Transverse colon (tissue), 4 donors: ENCODE data around the gene FAM217B. TPM values are rescaled to one million over a fixed set of nuclear protein-coding genes. Genes with fewer than 3 reads are reported as not detected.
A peak's percentile ranks its signal among the peaks of the same experiment; 100 is the strongest.
"Not testable (repeated sequence)": the region's sequence is repeated elsewhere in the genome, so short reads cannot be mapped to it uniquely, and the experiment has no call there.

Experiments
- DNase-seq: peaks from one replicate; pipeline ENCODE4 v3.0.0-alpha.2; 2019
- H3K27ac ChIP-seq, 4 donors: fragments of 200-600 bp; sonication (generic); 2 replicates each; pipeline ENCODE4 v1.5.1; 2016 to 2018; ENCODE audit warnings: inconsistent platforms in 4 of 4
- H3K27me3 ChIP-seq: fragments of 200-600 bp; sonication (generic); 2 replicates; pipeline ENCODE4 v1.5.1; 2017; ENCODE audit warnings: inconsistent platforms
- H3K36me3 ChIP-seq, 4 donors: fragments of 200-600 bp; sonication (generic); 2 replicates each; pipeline ENCODE4 v1.5.1; 2017 to 2019; ENCODE audit warnings: inconsistent platforms in 4 of 4
- H3K4me1 ChIP-seq, 4 donors: fragments of 200-600 bp; sonication (generic); 2 replicates each; pipeline ENCODE4 v1.5.1; 2017 to 2020; ENCODE audit warnings: inconsistent platforms in 4 of 4
- H3K4me3 ChIP-seq, 4 donors: fragments of 200-600 bp; sonication (generic); 1 replicate in 1 of 4; 2 replicates in 3 of 4; pipeline versions ENCODE4 v1.5.1 to v1.6.1; 2017 to 2019; ENCODE audit warnings: inconsistent platforms in 4 of 4
- H3K9me3 ChIP-seq, 2 donors: fragments of 200-600 bp; sonication (generic); 2 replicates each; pipeline ENCODE4 v1.5.1; 2017 to 2019; ENCODE audit warnings: inconsistent platforms in 2 of 2
- CTCF ChIP-seq, 5 experiments: fragments of 200-600 bp in 3 of 5; fragments of 450-650 bp in 2 of 5; sonication (generic) in 3 of 5; IDR thresholded peaks; 1 replicate in 2 of 5; 2 replicates in 3 of 5; pipeline ENCODE4 v1.5.1; 2016 to 2017; ENCODE audit warnings: antibody characterized with exemption in 5 of 5, inconsistent platforms in 3 of 5, mild to moderate bottlenecking in 2 of 5, moderate library complexity in 1 of 5
- EP300 ChIP-seq: sonication (generic); formaldehyde crosslinking; IDR thresholded peaks from one replicate; pipeline ENCODE4 v1.6.1; 2017; ENCODE audit warnings: antibody characterized with exemption, low read depth
- POLR2A ChIP-seq: fragments of 450-650 bp; IDR thresholded peaks from one replicate; pipeline ENCODE4 v1.6.1; 2016; ENCODE audit warnings: antibody characterized with exemption, mild to moderate bottlenecking, moderate library complexity
- POLR2AphosphoS5 ChIP-seq, 3 donors: sonication (generic); formaldehyde crosslinking; IDR thresholded peaks; one replicate each; pipeline ENCODE4 v1.6.1; 2016; ENCODE audit warnings: antibody characterized with exemption in 3 of 3
- WGBS, 2 donors: methylation state at CpG; one replicate each; pipeline ENCODE4 v1.1.5; 2018; ENCODE audit warnings: low coverage in 1 of 2; 5-methylcytosine and 5-hydroxymethylcytosine counted together
- in situ Hi-C, 4 donors: fragments of 200-750 bp; cut with MboI; loops; one replicate each; pipeline versions ENCODE4 v1.15.0 to v1.15.1; 2017; ENCODE audit warnings: low sequenced_read_pairs in 3 of 4, low pct_ligation_motif_present in 1 of 4, low pct_unique_long_range_greater_than_20kb in 1 of 4
- intact Hi-C: fragments of 100-400 bp; cut with DNase I; formaldehyde crosslinking; loops from one replicate; pipeline ENCODE4 v1.15.1; 2023; ENCODE audit warnings: low total_unique reads
- total RNA-seq, 4 donors: library from RNA; depleted of rRNA; stranded (reverse); fragments of >200 nt; gene quantifications; one replicate each; pipeline ENCODE4 v1.1.0, GENCODE V29; 2016

FAM217B gene
- total RNA-seq, 4 donors from 2014 or later, result 2.2 to 12.2 (median 6.2) TPM

GRCh38 chr20:59955131-59955796, 15.1 kb downstream of the FAM217B start:
- TF ChIP-seq POLR2AphosphoS5 (IDR thresholded peaks at IDR 0.05) (no peak), CTCF (IDR thresholded peaks at IDR 0.05) (peak in 4 of 5 experiments; percentile 14 to 34 (median 30)), POLR2A (no peak)
- DNase-seq, result no peak

GRCh38 chr20:59957568-59957967, 17.4 kb downstream of the FAM217B start:
- in situ Hi-C loops, result loop anchor here in 1 of 4 donors (10.0 kb wide), 1 partner anchor 77 kb away; no protein-coding TSS in a partner anchor
- H3K9me3 ChIP-seq, DNase-seq, H3K27me3 ChIP-seq, intact Hi-C loops, H3K4me3 ChIP-seq, H3K36me3 ChIP-seq, H3K27ac ChIP-seq, H3K4me1 ChIP-seq: not testable (repeated sequence)

More at GRCh38 chr20:59955131-59955796, 15.1 kb downstream of the FAM217B start:
- 55 to 64% methylated on average over 5 to 8 of the region's 8 CpGs for WGBS, 2 donors
- intact Hi-C loops (no loop called here), in situ Hi-C loops (loop anchor here in 1 of 4 donors (10.0 kb wide), 1 partner anchor 80 kb away; no protein-coding TSS in a partner anchor)
- H3K4me3 ChIP-seq, result no peak overlapping the region
- peaks cover 0 to 6% (median 0%) of the 10 kb centered on the region in 4 donors for H3K36me3 ChIP-seq
- peaks cover 0 to 4% (median 0%) of the 10 kb centered on the region in 4 donors for H3K4me1 ChIP-seq
- H3K27me3 ChIP-seq, result peaks cover 4% of the 10 kb centered on the region
- H3K27ac ChIP-seq, result no peak overlapping the region
- no peaks in the 10 kb centered on the region for H3K9me3 ChIP-seq

GRCh38 chr20:59958123-59958522, 17.9 kb downstream of the FAM217B start, which contains the start of gene CDH26:
Gene CDH26, plus strand, starts transcription at chr20:59958423. Its CDS starts 304 bp downstream, at chr20:59958727.
- TF ChIP-seq EP300, result no peak
- TF ChIP-seq POLR2AphosphoS5 (IDR thresholded peaks at IDR 0.05), result no peak
- TF ChIP-seq CTCF (IDR thresholded peaks at IDR 0.05), result no peak
- TF ChIP-seq POLR2A, result no peak
- Histone ChIP-seq H3K36me3 (no peaks in the 10 kb centered on the region), H3K27me3 (peaks cover 4% of the 10 kb centered on the region), H3K4me1 (peaks cover 0 to 4% (median 0%) of the 10 kb centered on the region in 4 donors), H3K27ac (no peak within 1 kb of the TSS), H3K9me3 (no peaks in the 10 kb centered on the region), H3K4me3 (no peak within 1 kb of the TSS)
- no peak for DNase-seq
- in situ Hi-C loops (loop anchor here in 1 of 4 donors (10.0 kb wide), 1 partner anchor 77 kb away; no protein-coding TSS in a partner anchor), intact Hi-C loops (no loop called here)
- 45 to 60% methylated on average over 5 of the region's 5 CpGs for WGBS, 2 donors

- no peak for TF ChIP-seq POLR2A
- no peak for TF ChIP-seq POLR2AphosphoS5 (IDR thresholded peaks at IDR 0.05)
- no peak for TF ChIP-seq CTCF (IDR thresholded peaks at IDR 0.05)
- TF ChIP-seq EP300, result no peak
- WGBS, 2 donors, result 72% methylated on average over 4 of the region's 4 CpGs; no CpG with 5 or more reads in 1 of the 2 donors
- Histone ChIP-seq H3K9me3 (no peaks in the 10 kb centered on the region), H3K27ac (no peak overlapping the region), H3K36me3 (no peaks in the 10 kb centered on the region), H3K4me3 (no peak overlapping the region), H3K27me3 (peaks cover 4% of the 10 kb centered on the region), H3K4me1 (peaks cover 0 to 4% (median 0%) of the 10 kb centered on the region in 4 donors)
- in situ Hi-C loops, result loop anchor here in 1 of 4 donors (10.0 kb wide), 1 partner anchor 76 kb away; no protein-coding TSS in a partner anchor
- DNase-seq, result no peak
- intact Hi-C loops, result no loop called here
These were observed 18.4 kb downstream of the FAM217B start for GRCh38 chr20:59958626-59959025.
